Measurements from ENCODE around the gene PTCD1.
"Not testable (repeated sequence)": the region's sequence is repeated elsewhere in the genome, so short reads cannot be mapped to it uniquely, and the experiment has no call there.

PTCD1 gene

DNA sequence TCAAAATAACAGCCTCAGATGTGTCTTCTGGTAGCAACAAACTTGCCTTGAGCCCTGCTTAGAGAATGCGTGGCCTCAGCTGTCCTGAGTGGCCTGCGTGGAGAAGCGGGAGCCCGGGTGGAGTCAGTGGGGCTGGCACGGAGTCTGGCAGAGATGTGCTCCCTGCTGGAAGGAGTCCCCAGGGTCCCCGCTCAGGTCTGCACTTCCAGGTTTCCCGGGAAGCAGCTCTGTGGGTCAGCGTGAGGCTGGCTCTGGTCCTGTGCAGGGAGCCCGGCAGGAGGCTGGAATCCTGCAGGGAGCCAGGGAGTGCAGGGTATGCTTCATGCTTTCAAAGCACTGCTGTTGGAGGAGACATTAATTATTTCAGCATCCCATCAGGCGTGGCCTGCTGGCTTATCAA, 10.3 kb upstream of the PTCD1 start:
- no peak for DNase-seq

DNA sequence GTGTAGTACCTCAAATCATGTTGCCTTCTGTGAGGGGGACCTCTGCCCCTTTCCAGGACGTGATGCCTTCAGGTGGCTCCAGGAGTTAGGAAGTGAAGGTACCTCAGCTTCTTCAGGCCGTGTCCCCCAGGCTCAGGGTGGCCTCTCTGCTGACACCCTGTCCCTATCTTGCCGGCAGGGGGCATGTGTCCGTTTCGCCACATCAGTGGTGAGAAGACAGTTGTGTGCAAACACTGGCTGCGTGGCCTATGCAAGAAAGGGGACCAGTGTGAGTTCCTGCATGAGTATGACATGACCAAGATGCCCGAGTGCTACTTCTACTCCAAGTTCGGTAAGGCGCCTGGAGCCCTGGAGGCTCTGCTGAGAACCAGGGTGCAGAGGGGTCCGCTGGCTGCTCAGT, 9.3 kb upstream of the PTCD1 start:
- DNase-seq = no peak

- DNase-seq = no peak
Measured at GRCh38 chr7:99446096-99446495, 7.5 kb upstream of the PTCD1 start.

- DNase-seq = no peak
Measured at GRCh38 chr7:99440195-99440594, 1.6 kb upstream of the PTCD1 start.

GRCh38 chr7:99437946-99438572, 539 bp downstream of the PTCD1 start:
- DNase-seq = no peak

DNA sequence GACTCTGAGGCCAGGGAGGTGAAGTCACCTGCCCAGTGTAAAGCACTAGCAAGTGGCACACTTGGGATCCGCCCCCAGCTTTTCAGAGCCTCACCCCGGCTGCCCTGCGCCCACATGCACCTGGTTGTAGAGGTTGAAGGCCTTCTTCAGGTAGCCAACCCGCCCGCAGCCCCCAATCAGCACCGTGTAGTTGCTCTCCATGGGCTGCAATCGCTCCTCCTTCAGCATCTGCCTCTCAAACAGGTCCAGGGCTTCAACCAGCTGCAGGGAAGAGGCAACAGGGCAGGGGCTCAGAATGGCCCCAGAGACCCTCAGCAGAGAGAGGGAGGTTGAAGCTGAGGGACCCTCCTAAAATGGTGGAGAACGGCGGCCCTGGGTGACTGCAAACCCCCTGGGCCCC, 5.4 kb downstream of the PTCD1 start:
- DNase-seq = no peak

GRCh38 chr7:99431756-99432540, 6.7 kb downstream of the PTCD1 start:
- not testable (repeated sequence) for DNase-seq

DNA sequence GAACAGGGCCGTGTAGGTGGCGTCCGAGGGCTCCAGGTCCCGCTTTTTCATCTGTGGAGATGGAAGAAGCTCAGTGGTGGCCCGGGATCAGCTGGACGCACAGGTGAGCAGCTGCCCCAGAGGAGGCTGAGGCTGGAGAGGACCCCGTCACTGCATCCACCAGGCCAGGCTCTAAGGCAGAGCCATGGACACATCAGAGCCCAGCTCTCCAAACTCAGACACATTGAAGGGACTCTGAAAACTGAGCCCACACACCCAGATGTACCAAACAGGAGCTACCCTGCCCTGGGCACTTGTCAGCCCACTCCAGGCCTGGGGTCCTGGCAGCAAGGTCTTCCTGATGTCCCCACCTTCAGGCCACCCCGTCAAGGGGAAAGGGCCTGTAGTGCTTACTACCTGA, 8.8 kb downstream of the PTCD1 start:
- DNase-seq = no peak

DNA sequence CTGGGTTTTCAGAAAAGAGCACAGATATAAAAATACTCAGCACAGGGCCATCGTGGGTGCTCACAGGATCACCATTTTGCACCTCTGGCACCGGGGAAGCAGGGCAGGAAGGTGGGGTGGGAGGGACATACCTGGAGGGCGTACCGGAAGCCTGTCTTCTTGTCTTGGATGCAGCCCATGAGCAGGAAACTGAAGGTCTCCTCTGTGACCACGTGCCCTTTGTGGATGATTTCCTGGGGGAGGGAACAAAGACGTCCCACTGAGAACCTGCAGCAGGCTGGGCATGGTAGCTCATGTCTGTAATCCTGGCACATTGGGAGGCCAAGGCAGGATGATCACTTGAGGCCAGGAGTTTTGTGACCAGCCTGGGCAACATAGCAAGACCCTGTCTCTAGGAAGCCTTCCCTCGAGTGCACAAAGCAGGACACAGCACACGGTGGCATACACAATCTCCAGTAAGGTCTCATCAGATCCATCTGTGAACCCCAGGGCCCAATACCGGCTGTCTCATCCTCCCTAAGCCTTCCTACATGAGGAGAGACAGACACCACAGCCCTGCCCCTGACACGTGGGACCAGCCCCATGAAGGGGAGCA, 9.5 kb downstream of the PTCD1 start:
- DNase-seq = no peak

GRCh38 chr7:99424932-99425730, 13.5 kb downstream of the PTCD1 start:
- DNase-seq = no peak

DNA sequence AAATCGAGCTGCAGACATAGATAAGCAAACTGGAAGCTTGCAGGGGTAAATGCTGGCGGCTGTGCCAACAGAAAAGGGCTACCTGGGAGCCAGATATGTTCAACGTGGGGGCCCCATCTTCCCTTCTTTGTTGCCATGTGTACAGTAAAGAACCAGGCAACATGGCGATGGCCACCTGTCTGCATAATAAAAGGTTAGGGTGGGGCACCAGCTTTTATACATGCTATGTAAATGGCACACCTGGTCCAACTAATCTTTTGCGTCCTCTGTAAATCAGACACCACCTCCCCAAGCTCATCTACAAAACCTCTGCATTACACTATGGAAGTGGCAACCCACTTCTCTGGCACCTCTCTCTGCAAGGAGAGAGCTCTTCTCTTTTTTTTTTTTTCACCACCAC, 16.0 kb downstream of the PTCD1 start:
- no peak for DNase-seq

DNA sequence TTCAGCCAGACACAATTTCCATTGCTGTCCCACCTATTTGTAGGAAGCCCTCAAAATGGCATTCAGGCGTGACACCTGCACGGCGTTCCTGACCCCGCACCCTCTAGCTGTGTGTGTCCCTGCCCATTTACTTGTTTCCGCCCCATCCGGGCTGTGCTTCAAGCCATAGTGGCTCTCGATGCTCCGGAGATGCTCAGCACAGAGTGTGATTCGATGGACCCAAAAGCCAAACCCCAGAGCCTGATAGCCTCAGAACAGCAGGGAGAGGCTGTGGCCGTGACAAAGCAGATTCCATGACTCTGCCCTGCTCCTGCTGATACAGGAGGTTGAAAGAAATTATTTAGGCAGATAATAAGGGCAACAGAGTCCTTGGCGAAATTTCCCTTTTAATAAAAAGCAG, 16.4 kb downstream of the PTCD1 start:
- peak; percentile 69 for DNase-seq

GRCh38 chr7:99420986-99421385, 17.6 kb downstream of the PTCD1 start:
- no peak for DNase-seq

DNA sequence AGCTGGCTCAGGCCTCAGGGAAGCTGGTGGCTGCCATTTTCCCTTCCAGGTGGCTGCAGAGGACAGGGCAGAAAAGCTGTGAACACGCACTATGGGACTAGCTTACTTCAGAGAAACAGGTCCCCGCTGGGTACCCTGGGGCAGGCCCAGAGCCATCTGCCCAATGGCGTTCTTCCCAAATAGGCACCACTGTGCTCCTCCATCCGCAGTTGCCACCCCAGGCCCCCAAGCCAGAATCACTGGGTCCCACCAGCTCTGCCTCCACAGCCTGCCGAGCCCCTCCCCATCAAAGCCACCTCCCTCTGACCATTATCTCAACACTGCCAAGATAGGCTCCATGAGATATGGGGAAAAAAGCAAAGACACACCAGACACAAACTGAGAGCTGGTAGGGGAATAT, 18.4 kb downstream of the PTCD1 start:
- no peak for DNase-seq

- DNase-seq = no peak
Measured at GRCh38 chr7:99419323-99420021, 19.1 kb downstream of the PTCD1 start.

- DNase-seq = no peak
Measured at GRCh38 chr7:99418260-99418659, 20.3 kb downstream of the PTCD1 start.

- DNase-seq = not testable (repeated sequence)
Measured at GRCh38 chr7:99415513-99416127, 23.0 kb downstream of the PTCD1 start.

DNA sequence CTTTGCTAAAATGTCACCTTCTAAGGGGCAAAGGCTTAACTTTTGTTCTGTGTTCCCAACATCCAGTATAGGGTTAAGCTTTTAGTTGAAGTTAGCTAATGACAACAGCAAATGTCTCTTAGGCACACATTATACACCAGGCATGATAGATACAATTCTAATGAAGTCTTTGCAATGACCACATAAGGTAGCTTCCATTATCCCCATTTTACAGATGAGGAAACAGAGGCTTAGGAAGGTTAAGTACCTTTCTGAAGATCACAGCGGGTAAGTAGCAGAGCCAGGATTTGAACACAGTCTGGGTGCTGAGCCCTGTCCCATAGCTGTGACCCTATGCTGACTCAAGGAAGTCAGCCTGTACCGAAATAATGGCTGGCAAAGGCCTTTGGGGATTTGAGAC, 28.0 kb downstream of the PTCD1 start:
- DNase-seq = no peak

- no peak for DNase-seq
Measured at GRCh38 chr7:99409806-99410205, 28.8 kb downstream of the PTCD1 start.

DNA sequence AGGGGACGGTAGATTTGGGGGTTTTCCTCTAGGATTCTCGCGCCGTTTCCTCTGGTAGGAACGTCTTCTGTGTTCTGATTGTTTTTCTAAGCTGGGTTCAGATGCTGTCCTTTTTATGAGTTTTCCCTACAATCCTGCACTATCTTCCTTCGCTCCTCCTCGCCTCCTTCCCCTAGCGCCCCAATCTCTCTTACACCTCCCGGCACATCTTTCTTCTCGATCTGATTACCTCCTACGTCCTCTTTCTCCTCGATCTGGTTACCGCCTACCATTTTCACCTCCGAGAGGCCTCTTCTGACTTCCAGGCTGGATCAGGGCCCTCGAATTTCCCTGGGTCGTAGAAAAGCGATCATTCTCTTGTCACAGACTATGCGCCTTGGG, 29.4 kb downstream of the PTCD1 start:
- DNase-seq = no peak

DNA sequence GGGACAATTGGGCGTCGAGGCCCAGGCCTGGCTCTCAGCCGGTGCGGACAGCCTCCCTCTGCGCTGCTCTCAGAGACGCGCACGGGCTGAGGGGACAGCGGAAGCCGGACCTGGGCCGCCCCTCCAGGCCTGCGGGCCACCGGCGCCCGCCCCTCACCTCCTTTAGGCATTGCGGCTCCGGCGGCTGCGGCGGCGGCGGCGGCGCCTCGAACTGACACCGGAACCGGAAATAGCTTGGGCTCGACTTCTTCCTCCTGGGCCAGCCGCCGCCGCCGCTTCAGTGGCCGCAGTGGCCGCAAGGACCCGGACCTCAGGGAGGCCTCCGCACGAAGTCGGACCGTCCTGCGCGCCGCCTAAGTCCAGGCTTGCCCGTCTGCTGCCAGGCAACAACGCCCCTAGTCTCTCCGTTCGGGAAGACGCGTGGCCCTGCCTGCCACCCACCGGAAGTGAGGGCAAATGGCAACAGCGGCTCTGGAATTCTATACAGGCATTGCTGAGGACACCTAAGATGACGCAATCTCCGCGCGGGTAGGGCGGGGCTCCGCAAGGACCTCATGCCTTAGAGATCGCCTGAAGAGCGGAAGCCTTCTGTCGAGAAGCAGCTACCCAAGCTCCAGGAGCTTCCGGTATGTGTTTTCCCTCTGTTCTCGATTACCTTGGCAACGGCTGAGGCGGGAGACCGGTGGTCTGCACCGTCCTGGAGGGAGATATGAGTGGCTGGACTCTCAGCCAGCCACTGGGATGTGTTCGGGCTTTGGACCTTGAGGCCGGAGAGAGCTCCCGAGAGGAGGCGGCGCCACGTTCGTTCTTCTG, 30.0 kb downstream of the PTCD1 start, which contains the start of the genes BUD31 and PDAP1:
BUD31 (plus strand) TSS at position 591 of the 813 bp plus-strand sequence. CDS start 2,124 bp downstream, outside the sequence.
PDAP1 (minus strand) TSS at position 219 of the 813 bp plus-strand sequence; CDS start at position 170, 49 bp downstream.
- DNase-seq = peak; percentile 91

All from DMS79 (cell line).